GM12878 (cell line): ENCODE results near the gene IL17RA. TPM values are rescaled to one million over a fixed set of nuclear protein-coding genes. Genes with fewer than 3 reads are reported as not detected.

Experiments used
- ATF7 ChIP-seq: fragments of 450-650 bp; IDR thresholded peaks from 2 replicates; pipeline ENCODE4 v1.6.1; 2016; ENCODE audit warnings: low read depth, mild to moderate bottlenecking
- CHD2 ChIP-seq: IDR thresholded peaks from 2 replicates; pipeline ENCODE4 v1.6.1; 2011; ENCODE audit warnings: low read depth, low read length, improper control_type of control experiment, borderline replicate concordance
- EED ChIP-seq: sonication (generic); IDR thresholded peaks from 2 replicates; pipeline ENCODE4 v1.6.1; 2016; ENCODE audit warnings: antibody characterized with exemption, low read depth
- ESRRA ChIP-seq: IDR thresholded peaks from 2 replicates; pipeline ENCODE4 v1.6.1; 2012; ENCODE audit warnings: mild to moderate bottlenecking, low read length, improper control_type of control experiment
- HDGF ChIP-seq: fragments of 450-650 bp; IDR thresholded peaks from 2 replicates; pipeline ENCODE4 v1.6.1; 2016; ENCODE audit warnings: antibody characterized with exemption
- MYB ChIP-seq: fragments of 150-350 bp; IDR thresholded peaks from 2 replicates; pipeline ENCODE4 v1.6.1; 2014; ENCODE audit warnings: mild to moderate bottlenecking, low read depth, low read length, borderline replicate concordance
- NFXL1 ChIP-seq: fragments of 450-650 bp; IDR thresholded peaks from 2 replicates; pipeline ENCODE4 v1.6.1; 2017; ENCODE audit warnings: antibody characterized with exemption, mild to moderate bottlenecking, borderline replicate concordance
- NFYA ChIP-seq: IDR thresholded peaks from 2 replicates; pipeline ENCODE4 v1.6.1; 2011; ENCODE audit warnings: low read depth, mild to moderate bottlenecking, low read length, improper control_type of control experiment, borderline replicate concordance
- NKRF ChIP-seq: fragments of 450-650 bp; conservative IDR thresholded peaks from 2 replicates; pipeline ENCODE4 v1.6.1; 2017; ENCODE audit warnings: mild to moderate bottlenecking, moderate library complexity
- PKNOX1 ChIP-seq: fragments of 450-650 bp; IDR thresholded peaks from 2 replicates; pipeline ENCODE4 v1.6.1; 2016; ENCODE audit warnings: mild to moderate bottlenecking
- POLR2AphosphoS5 ChIP-seq: IDR thresholded peaks from 2 replicates; pipeline ENCODE4 v1.6.1; 2011; ENCODE audit warnings: mild to moderate bottlenecking, low read length, inconsistent platforms
- SMARCA5 ChIP-seq: fragments of 450-650 bp; IDR thresholded peaks from 2 replicates; pipeline ENCODE4 v1.6.1; 2017; ENCODE audit warnings: mild to moderate bottlenecking
- SPI1 ChIP-seq: IDR thresholded peaks from 2 replicates; pipeline ENCODE4 v1.6.1; 2011; ENCODE audit warnings: low read depth, mild to moderate bottlenecking, low read length, moderate library complexity, borderline replicate concordance; ENCODE audit not compliant: insufficient read depth
- STAT1 ChIP-seq: fragments of 450-650 bp; conservative IDR thresholded peaks from 2 replicates; pipeline ENCODE4 v1.6.1; 2014; ENCODE audit warnings: antibody characterized with exemption, mild to moderate bottlenecking
- TARDBP ChIP-seq: IDR thresholded peaks from 2 replicates; pipeline ENCODE4 v1.6.1; 2016; ENCODE audit warnings: borderline replicate concordance
- ZBTB40 ChIP-seq: fragments of 450-650 bp; IDR thresholded peaks from 2 replicates; pipeline ENCODE4 v1.6.1; 2016; ENCODE audit warnings: mild to moderate bottlenecking, moderate library complexity, borderline replicate concordance
- polyA plus RNA-seq, 11 experiments: library from polyadenylated mRNA; depleted of rRNA in 4 of 11; unstranded in 6 of 11; stranded (reverse) in 5 of 11; fragments of >200 nt; fragmentation: Nextera tagmentation in 4 of 11; fragmentation: Illumina TruSeq in 1 of 11; extraction: Ambion mirVana in 4 of 11; extraction: Trizol in 1 of 11; gene quantifications; 1 replicate in 1 of 11; 2 replicates in 10 of 11; pipeline versions ENCODE4 v1.2.1 to v1.2.3, GENCODE V29; 2011 to 2016; ENCODE audit warnings: inconsistent platforms in 2 of 11, missing spikeins in 2 of 11, low read depth in 1 of 11
- total RNA-seq, 4 experiments: library from RNA; depleted of rRNA in 3 of 4; stranded (reverse); fragments of >200 nt in 3 of 4; fragmentation: Illumina TruSeq in 1 of 4; extraction: Trizol in 1 of 4; gene quantifications; 2 replicates each; pipeline versions ENCODE4 v1.2.1 to v1.2.3, GENCODE V29; 2013 to 2021
- TF ChIP-seq, protein P1 (sequence below): IDR thresholded peaks from 2 replicates; pipeline ENCODE4 v1.6.1; 2011; ENCODE audit warnings: borderline replicate concordance, low read depth, mild to moderate bottlenecking, moderate library complexity, mixed read lengths, low read length; ENCODE audit not compliant: insufficient read depth; ENCODE audit errors: extremely low read length
- TF ChIP-seq, protein P2 (sequence below): IDR thresholded peaks from 2 replicates; pipeline ENCODE4 v1.6.1; 2011; ENCODE audit warnings: borderline replicate concordance, low read depth, mild to moderate bottlenecking, moderate library complexity, low read length; ENCODE audit not compliant: insufficient read depth, poor library complexity, severe bottlenecking
- TF ChIP-seq, protein P3 (sequence below): IDR thresholded peaks from 2 replicates; pipeline ENCODE4 v1.6.1; 2011; ENCODE audit warnings: low read depth, mild to moderate bottlenecking, low read length, moderate library complexity, borderline replicate concordance; ENCODE audit errors: extremely low read depth

The IL17RA gene
- total and polyA plus RNA-seq, 10 of the 15 experiments (the other 5 are each of a cell fraction or from before 2014, with no cell fraction given) = 0.71 to 10.2 (median 4.2) TPM

DNA sequence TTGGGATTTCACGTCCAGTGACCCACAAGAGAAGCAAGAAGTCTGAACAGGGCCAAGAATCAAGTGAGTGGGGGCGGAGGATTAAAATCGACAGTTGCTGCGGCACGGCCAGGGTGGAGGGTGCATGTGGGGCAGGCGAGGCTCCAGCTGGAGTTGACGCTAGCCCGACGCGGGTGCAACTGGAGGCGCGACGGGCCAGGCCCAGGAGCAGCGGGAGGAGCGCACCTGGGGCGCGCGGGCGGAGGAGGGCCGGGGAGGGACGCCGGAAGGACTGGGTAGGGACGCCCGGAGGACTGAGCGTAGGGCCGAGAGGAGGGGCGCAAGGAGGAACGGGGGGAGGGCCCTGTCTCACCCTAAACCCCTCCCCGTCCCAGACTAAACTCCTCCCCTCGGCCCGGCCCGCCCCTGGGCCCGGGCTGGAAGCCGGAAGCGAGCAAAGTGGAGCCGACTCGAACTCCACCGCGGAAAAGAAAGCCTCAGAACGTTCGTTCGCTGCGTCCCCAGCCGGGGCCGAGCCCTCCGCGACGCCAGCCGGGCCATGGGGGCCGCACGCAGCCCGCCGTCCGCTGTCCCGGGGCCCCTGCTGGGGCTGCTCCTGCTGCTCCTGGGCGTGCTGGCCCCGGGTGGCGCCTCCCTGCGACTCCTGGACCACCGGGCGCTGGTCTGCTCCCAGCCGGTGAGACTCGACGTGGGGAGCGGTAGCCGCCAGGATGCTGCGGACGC is at the start of gene IL17RA (continued):
- TF ChIP-seq SMARCA5 (0 out of 2 replicates have a peak, but pooled peaks have one; percentile 15), CHD2 (peak; percentile 56), NFXL1 (no peak), STAT1 (no peak), TARDBP (no peak), MYB (no peak), HDGF (peak; percentile 84), POLR2AphosphoS5 (peak; percentile 76), NKRF (peak; percentile 48), ZBTB40 (0 out of 2 replicates have a peak, but pooled peaks have one; percentile 58), EED (no peak), SPI1 (no peak), NFYA (no peak), ATF7 (no peak), PKNOX1 (no peak), ESRRA (no peak)
- TF ChIP-seq, protein P1, sequence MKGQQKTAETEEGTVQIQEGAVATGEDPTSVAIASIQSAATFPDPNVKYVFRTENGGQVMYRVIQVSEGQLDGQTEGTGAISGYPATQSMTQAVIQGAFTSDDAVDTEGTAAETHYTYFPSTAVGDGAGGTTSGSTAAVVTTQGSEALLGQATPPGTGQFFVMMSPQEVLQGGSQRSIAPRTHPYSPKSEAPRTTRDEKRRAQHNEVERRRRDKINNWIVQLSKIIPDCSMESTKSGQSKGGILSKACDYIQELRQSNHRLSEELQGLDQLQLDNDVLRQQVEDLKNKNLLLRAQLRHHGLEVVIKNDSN = no peak
- TF ChIP-seq, protein P2, sequence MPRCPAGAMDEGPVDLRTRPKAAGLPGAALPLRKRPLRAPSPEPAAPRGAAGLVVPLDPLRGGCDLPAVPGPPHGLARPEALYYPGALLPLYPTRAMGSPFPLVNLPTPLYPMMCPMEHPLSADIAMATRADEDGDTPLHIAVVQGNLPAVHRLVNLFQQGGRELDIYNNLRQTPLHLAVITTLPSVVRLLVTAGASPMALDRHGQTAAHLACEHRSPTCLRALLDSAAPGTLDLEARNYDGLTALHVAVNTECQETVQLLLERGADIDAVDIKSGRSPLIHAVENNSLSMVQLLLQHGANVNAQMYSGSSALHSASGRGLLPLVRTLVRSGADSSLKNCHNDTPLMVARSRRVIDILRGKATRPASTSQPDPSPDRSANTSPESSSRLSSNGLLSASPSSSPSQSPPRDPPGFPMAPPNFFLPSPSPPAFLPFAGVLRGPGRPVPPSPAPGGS = no peak
- TF ChIP-seq, protein P3, sequence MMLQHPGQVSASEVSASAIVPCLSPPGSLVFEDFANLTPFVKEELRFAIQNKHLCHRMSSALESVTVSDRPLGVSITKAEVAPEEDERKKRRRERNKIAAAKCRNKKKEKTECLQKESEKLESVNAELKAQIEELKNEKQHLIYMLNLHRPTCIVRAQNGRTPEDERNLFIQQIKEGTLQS = no peak
